ENCODE data around the gene ASTL. TPM values are rescaled to one million over a fixed set of nuclear protein-coding genes. Genes with fewer than 3 reads are reported as not detected.

The ASTL gene
- total RNA-seq, 1 experiment from 2014 or later: 0.18 TPM

- no TSS peak for BruUV-seq (replicated peaks)
- no peak for ATAC-seq
These were observed 43.1 kb downstream of the ASTL start for GRCh38 chr2:96095116-96095636.

GRCh38 chr2:96093528-96093927 is 44.8 kb downstream of the ASTL start:
- no peaks in the 10 kb centered on the region for H3K27me3 ChIP-seq (ENCODE audit: control insufficient read depth, insufficient read depth, low read length)
- intact Hi-C loops (cut with micrococcal nuclease; ENCODE audit: unreplicated experiment) (no loop called here), in situ Hi-C loops (cut with HindIII; ENCODE audit: low pct_unique_long_range_greater_than_20kb, low sequenced_read_pairs) (no loop called here)
- no peak overlapping the region for H3K4me3 ChIP-seq (ENCODE audit: low read depth in 2 of 2, low read length in 2 of 2)
- no peaks in the 10 kb centered on the region for H3K9me3 ChIP-seq (ENCODE audit: control insufficient read depth, insufficient read depth, low read depth, low read length)
- ATAC-seq: no peak
- no peaks in the 10 kb centered on the region for H3K4me1 ChIP-seq (ENCODE audit: control insufficient read depth, insufficient read depth, low read length)
- no TSS peak for BruUV-seq (replicated peaks)
- no peaks in the 10 kb centered on the region for H3K36me3 ChIP-seq (ENCODE audit: control insufficient read depth, insufficient read depth, low read length)
- H3K27ac ChIP-seq (ENCODE audit: low read length): no peak overlapping the region
- POLR2A ChIA-PET: no interaction called here
- no peak for TF ChIP-seq POLR2AphosphoS5 (IDR thresholded peaks at IDR 0.05; ENCODE audit: low read depth, low read length)
- DNase-seq (ENCODE audit: low read depth, low spot score): no peak
- CTCF ChIA-PET: interaction anchor here (0.5 kb wide), 1 partner anchor 542 kb away, joined by 6 read pairs; no protein-coding TSS in a partner anchor

More at GRCh38 chr2:96095116-96095636, 43.1 kb downstream of the ASTL start:
- no peak overlapping the region for H3K27ac ChIP-seq (ENCODE audit: low read length)
- in situ Hi-C loops (cut with HindIII; ENCODE audit: low pct_unique_long_range_greater_than_20kb, low sequenced_read_pairs) (no loop called here), intact Hi-C loops (cut with micrococcal nuclease; ENCODE audit: unreplicated experiment) (no loop called here)
- H3K4me1 ChIP-seq (ENCODE audit: control insufficient read depth, insufficient read depth, low read length): no peaks in the 10 kb centered on the region; the same call in 1 of the 2 replicates
- ChIA-PET CTCF (no interaction called here), POLR2A (no interaction called here)
- H3K4me3 ChIP-seq (ENCODE audit: low read depth in 2 of 2, low read length in 2 of 2): no peak overlapping the region
- TF ChIP-seq SIN3A (IDR thresholded peaks at IDR 0.05; ENCODE audit: borderline replicate concordance, insufficient read depth, low read depth, low read length) (no peak), TCF7L2 (IDR thresholded peaks at IDR 0.05; ENCODE audit: low read depth, low read length) (no peak)
- TF ChIP-seq, protein P1, sequence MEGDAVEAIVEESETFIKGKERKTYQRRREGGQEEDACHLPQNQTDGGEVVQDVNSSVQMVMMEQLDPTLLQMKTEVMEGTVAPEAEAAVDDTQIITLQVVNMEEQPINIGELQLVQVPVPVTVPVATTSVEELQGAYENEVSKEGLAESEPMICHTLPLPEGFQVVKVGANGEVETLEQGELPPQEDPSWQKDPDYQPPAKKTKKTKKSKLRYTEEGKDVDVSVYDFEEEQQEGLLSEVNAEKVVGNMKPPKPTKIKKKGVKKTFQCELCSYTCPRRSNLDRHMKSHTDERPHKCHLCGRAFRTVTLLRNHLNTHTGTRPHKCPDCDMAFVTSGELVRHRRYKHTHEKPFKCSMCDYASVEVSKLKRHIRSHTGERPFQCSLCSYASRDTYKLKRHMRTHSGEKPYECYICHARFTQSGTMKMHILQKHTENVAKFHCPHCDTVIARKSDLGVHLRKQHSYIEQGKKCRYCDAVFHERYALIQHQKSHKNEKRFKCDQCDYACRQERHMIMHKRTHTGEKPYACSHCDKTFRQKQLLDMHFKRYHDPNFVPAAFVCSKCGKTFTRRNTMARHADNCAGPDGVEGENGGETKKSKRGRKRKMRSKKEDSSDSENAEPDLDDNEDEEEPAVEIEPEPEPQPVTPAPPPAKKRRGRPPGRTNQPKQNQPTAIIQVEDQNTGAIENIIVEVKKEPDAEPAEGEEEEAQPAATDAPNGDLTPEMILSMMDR (IDR thresholded peaks at IDR 0.05): no peak
- H3K36me3 ChIP-seq (ENCODE audit: control insufficient read depth, insufficient read depth, low read length): no peaks in the 10 kb centered on the region
- DNase-seq (ENCODE audit: low read depth, low spot score): no peak
- no peaks in the 10 kb centered on the region for H3K27me3 ChIP-seq (ENCODE audit: control insufficient read depth, insufficient read depth, low read length)
- H3K9me3 ChIP-seq (ENCODE audit: control insufficient read depth, insufficient read depth, low read depth, low read length): no peaks in the 10 kb centered on the region

- CTCF ChIA-PET: interaction anchor here (0.5 to 0.7 kb wide), 2 partner anchors 82 to 543 kb away, joined by 3 to 6 read pairs; no protein-coding TSS in a partner anchor
- intact Hi-C loops (cut with micrococcal nuclease; ENCODE audit: unreplicated experiment): no loop called here
These were observed 45.4 kb downstream of the ASTL start for GRCh38 chr2:96092951-96093350.

More at GRCh38 chr2:96092951-96093350, 45.4 kb downstream of the ASTL start:
- in situ Hi-C loops (cut with HindIII; ENCODE audit: low pct_unique_long_range_greater_than_20kb, low sequenced_read_pairs): no loop called here
- Histone ChIP-seq H3K4me3 (ENCODE audit: low read depth in 2 of 2, low read length in 2 of 2) (no peak overlapping the region), H3K36me3 (ENCODE audit: control insufficient read depth, insufficient read depth, low read length) (no peaks in the 10 kb centered on the region), H3K27ac (ENCODE audit: low read length) (no peak overlapping the region), H3K9me3 (ENCODE audit: control insufficient read depth, insufficient read depth, low read depth, low read length) (no peaks in the 10 kb centered on the region), H3K4me1 (ENCODE audit: control insufficient read depth, insufficient read depth, low read length) (no peaks in the 10 kb centered on the region), H3K27me3 (ENCODE audit: control insufficient read depth, insufficient read depth, low read length) (no peaks in the 10 kb centered on the region)
- no peak for DNase-seq (ENCODE audit: low read depth, low spot score)
- TF ChIP-seq POLR2AphosphoS5 (IDR thresholded peaks at IDR 0.05; ENCODE audit: low read depth, low read length) (no peak), TCF7L2 (IDR thresholded peaks at IDR 0.05; ENCODE audit: low read depth, low read length) (no peak), REST (IDR thresholded peaks at IDR 0.05; ENCODE audit: insufficient read depth in 1 of 2, low read depth in 2 of 2, low read length in 1 of 2) (no peak), SIN3A (IDR thresholded peaks at IDR 0.05; ENCODE audit: borderline replicate concordance, insufficient read depth, low read depth, low read length) (no peak)
- TF ChIP-seq, protein P1 (IDR thresholded peaks at IDR 0.05): no peak
- POLR2A ChIA-PET: no interaction called here
- ATAC-seq: no peak
- BruUV-seq (replicated peaks): no TSS peak

Data from Panc1 (cell line).